SK-N-SH (cell line): Measurements from ENCODE around the gene AZIN2.

Experiments
- EP300 ChIP-seq, 2 experiments: IDR thresholded peaks; 2 replicates each; pipeline versions ENCODE4 v1.4.0 to v1.6.1; 2012; ENCODE audit warnings: borderline replicate concordance in 1 of 2, low read depth in 1 of 2, low read length in 1 of 2
- RAD21 ChIP-seq: IDR thresholded peaks from 2 replicates; pipeline ENCODE4 v1.6.1; 2012; ENCODE audit warnings: mild to moderate bottlenecking, low read length
- SMC3 ChIP-seq: IDR thresholded peaks from 2 replicates; pipeline ENCODE4 v1.6.1; 2012; ENCODE audit warnings: low read depth, low read length, improper control_type of control experiment
- TCF12 ChIP-seq: IDR thresholded peaks from 2 replicates; pipeline ENCODE4 v1.4.0; 2012

GRCh38 chr1:33080373-33080772, 580 bp upstream of the AZIN2 start:
- no peak for TF ChIP-seq EP300 (IDR thresholded peaks at IDR 0.05; ENCODE audit: borderline replicate concordance in 1 of 2, low read depth in 1 of 2, low read length in 1 of 2)
- TF ChIP-seq RAD21 = no peak
- TF ChIP-seq SMC3 = no peak
- no peak for TF ChIP-seq TCF12
